Ecto neural progenitor cell (in vitro differentiated cells): Measurements from ENCODE around the gene FAU.
A peak's percentile ranks its signal among the peaks of the same experiment; 100 is the strongest.

Source experiments
- DNase-seq: peaks from one replicate; pipeline ENCODE4 v3.0.0-alpha.2; 2018; ENCODE audit warnings: low spot score

Gene FAU

GRCh38 chr11:65135633-65136145, 13.8 kb upstream of the FAU start:
- DNase-seq, result no peak

GRCh38 chr11:65134952-65135632, 13.2 kb upstream of the FAU start:
- DNase-seq, result peak; percentile 93

GRCh38 chr11:65134240-65134951, 12.5 kb upstream of the FAU start, which contains the start of gene SYVN1:
Gene SYVN1, minus strand, starts transcription at chr11:65134519. Its CDS starts 918 bp downstream, at chr11:65133601.
- DNase-seq, result peak; percentile 93

- DNase-seq, result no peak
Measured at GRCh38 chr11:65133724-65134123, 11.8 kb upstream of the FAU start.

- DNase-seq, result no peak
Measured at GRCh38 chr11:65132988-65133700, 11.2 kb upstream of the FAU start.

- DNase-seq, result no peak
Measured at GRCh38 chr11:65132238-65132987, 10.5 kb upstream of the FAU start.

GRCh38 chr11:65131895-65132237, 9.9 kb upstream of the FAU start:
- DNase-seq, result no peak

GRCh38 chr11:65131417-65131776, 9.5 kb upstream of the FAU start:
- no peak for DNase-seq

GRCh38 chr11:65130631-65131416, 8.9 kb upstream of the FAU start:
- no peak for DNase-seq

GRCh38 chr11:65129649-65130441, 7.9 kb upstream of the FAU start:
- DNase-seq, result no peak

- no peak for DNase-seq
Measured at GRCh38 chr11:65128182-65129145, 6.5 kb upstream of the FAU start.

GRCh38 chr11:65127473-65128181, 5.7 kb upstream of the FAU start:
- DNase-seq, result no peak

GRCh38 chr11:65126624-65127274, 4.8 kb upstream of the FAU start:
- no peak for DNase-seq

- no peak for DNase-seq
Measured at GRCh38 chr11:65125197-65126056, 3.5 kb upstream of the FAU start.

GRCh38 chr11:65124480-65125196, 2.7 kb upstream of the FAU start:
- no peak for DNase-seq

- peak; percentile 52 for DNase-seq
Measured at GRCh38 chr11:65121447-65121864, 478 bp downstream of the FAU start.

GRCh38 chr11:65120831-65121230, 1.1 kb downstream of the FAU start:
- no peak for DNase-seq
